GM06990 (cell line): ENCODE measurements around the gene CMTM2.

Experiments used
- DNase-seq: peaks from one replicate; pipeline ENCODE4 v3.0.0-alpha.2; 2011; ENCODE audit not compliant: insufficient read length; ENCODE audit errors: extremely low read depth
- H3K27me3 ChIP-seq: replicated peaks from 2 replicates; pipeline ENCODE4 v1.6.0; 2011; ENCODE audit warnings: low read length; ENCODE audit not compliant: control insufficient read depth, insufficient read depth
- H3K36me3 ChIP-seq: 2 replicates; pipeline ENCODE4 v1.5.1; 2011; ENCODE audit warnings: low read length; ENCODE audit not compliant: control insufficient read depth, insufficient read depth
- H3K4me3 ChIP-seq: replicated peaks from 2 replicates; pipeline ENCODE4 v1.5.1; 2011; ENCODE audit warnings: low read depth, mild to moderate bottlenecking, control low read depth, low read length
- TF ChIP-seq, protein P1 (sequence below): IDR thresholded peaks from 2 replicates; pipeline ENCODE4 v1.5.1; 2011; ENCODE audit warnings: low read length, control low read depth, mild to moderate bottlenecking, inconsistent platforms; ENCODE audit not compliant: insufficient read depth, poor library complexity, severe bottlenecking

Gene CMTM2, protein sequence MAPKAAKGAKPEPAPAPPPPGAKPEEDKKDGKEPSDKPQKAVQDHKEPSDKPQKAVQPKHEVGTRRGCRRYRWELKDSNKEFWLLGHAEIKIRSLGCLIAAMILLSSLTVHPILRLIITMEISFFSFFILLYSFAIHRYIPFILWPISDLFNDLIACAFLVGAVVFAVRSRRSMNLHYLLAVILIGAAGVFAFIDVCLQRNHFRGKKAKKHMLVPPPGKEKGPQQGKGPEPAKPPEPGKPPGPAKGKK

DNA sequence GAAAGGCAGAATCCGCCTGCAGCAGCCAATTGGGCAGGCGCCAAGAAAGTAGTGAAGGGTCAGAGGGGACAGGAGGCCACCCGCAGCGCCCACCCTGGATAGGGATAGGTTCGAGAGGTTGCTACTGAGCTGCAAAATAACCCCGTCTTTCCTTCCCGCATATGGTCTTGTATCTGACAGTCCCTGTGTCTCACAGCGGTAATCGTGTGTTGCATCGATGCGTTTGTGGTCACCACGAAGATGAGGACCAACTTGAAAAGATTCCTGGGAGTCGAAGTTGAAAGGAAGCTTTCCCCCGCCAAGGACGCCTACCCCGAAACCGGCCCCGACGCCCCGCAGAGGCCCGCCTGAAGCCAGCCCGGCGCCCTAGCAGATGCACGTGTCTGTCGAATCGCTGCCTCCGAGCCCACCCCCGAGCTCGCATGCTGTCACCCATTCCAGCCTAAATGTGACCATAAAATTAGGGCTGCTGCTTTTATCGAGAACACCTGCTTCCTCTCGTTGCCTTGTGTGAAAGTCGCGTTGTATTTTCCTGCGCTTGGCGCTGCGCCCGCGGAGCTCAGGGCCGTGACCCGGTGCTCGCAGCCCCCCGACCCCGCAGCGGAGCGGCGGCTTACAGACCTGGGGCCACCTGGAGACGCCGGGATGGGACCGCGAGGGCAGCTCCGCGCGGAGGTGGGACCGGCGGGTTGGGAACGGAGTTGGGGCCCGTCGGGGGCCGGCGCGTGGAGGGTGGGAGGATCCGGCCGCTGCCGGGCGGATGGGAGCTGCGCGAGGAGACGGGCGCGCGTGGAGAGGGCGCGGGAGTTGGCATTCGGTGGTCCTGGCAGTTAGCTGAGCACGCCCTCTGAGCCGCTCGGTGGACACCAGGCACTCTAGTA is at the start of gene CMTM2:
Gene CMTM2 (plus strand): TSS at position 813 of the 881 bp plus-strand sequence. CDS start 145 bp downstream, outside the sequence.
- TF ChIP-seq, protein P1, sequence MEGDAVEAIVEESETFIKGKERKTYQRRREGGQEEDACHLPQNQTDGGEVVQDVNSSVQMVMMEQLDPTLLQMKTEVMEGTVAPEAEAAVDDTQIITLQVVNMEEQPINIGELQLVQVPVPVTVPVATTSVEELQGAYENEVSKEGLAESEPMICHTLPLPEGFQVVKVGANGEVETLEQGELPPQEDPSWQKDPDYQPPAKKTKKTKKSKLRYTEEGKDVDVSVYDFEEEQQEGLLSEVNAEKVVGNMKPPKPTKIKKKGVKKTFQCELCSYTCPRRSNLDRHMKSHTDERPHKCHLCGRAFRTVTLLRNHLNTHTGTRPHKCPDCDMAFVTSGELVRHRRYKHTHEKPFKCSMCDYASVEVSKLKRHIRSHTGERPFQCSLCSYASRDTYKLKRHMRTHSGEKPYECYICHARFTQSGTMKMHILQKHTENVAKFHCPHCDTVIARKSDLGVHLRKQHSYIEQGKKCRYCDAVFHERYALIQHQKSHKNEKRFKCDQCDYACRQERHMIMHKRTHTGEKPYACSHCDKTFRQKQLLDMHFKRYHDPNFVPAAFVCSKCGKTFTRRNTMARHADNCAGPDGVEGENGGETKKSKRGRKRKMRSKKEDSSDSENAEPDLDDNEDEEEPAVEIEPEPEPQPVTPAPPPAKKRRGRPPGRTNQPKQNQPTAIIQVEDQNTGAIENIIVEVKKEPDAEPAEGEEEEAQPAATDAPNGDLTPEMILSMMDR = no peak
- Histone ChIP-seq H3K27me3 (no peaks in the 10 kb centered on the region; the same call in 1 of the 2 replicates), H3K36me3 (no peaks in the 10 kb centered on the region), H3K4me3 (no peak within 1 kb of the TSS)
- no peak for DNase-seq

DNA sequence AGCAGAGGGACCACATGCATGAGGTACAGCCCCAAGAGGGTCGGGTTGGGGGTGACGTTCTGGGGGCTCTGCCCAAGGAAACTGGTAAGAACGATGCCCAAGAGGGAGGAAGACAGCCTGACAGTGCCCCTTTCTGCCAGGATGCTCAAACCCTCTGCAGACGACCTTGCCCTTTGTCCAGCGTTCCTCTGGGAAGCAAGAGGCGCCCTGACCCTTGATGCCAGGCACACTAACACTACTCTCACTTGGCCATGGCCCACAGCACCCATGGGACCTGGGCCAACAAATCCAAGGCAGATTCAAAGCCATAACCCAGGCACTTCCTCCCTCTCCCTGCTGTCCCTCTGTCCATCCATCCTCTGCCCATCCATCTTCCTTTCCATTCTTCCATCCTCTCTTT is 49.8 kb upstream of the CMTM2 start:
- DNase-seq = no peak
- Histone ChIP-seq H3K27me3 (no peaks in the 10 kb centered on the region; the same call in 1 of the 2 replicates), H3K4me3 (no peak overlapping the region), H3K36me3 (no peaks in the 10 kb centered on the region; the same call in 1 of the 2 replicates)
- TF ChIP-seq, protein P1 = no peak

DNA sequence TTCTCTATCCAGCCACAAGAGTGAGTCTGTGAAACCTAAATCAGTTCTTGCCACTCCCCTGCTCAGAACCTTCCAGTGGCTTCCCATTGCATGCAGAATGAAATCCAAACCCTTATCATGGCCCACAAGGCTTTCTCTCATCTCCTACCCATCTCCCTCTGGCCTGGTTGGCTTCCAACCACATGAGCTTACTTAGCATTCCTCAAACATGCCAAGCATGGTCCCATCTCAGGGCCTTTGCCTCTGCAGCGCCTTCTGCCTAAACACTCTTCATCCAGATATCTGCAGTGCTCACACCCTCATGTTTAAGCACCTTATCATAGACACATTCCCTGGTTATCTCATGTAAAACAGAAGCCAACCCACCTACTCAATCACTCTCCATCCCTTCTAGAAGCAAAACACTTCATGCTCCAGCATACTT is 44.9 kb upstream of the CMTM2 start:
- DNase-seq = no peak
- TF ChIP-seq, protein P1 = no peak
- H3K4me3 ChIP-seq = no peak overlapping the region
- H3K27me3 ChIP-seq = no peaks in the 10 kb centered on the region; the same call in 1 of the 2 replicates
- no peaks in the 10 kb centered on the region for H3K36me3 ChIP-seq

DNA sequence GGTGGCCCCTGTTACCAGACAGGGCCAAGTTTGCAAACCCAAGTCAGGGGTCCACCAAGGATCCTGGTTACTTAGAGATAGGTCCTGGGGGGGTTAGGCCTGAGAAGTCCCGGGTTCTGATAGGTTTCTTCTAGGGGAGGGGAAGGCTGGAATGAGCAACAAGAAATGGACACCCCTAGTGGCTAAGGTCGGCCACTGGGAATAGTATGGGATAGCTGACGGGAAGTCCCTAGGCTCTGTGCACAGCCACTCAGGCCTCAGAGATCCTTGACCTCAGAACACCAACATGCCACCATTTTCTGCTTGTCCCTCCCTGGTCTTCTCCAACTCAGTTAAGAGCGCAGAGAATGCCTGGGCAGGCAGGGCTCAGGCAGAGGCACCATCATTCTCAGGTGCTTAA is 42.7 kb upstream of the CMTM2 start:
- no peak overlapping the region for H3K4me3 ChIP-seq
- H3K36me3 ChIP-seq = no peaks in the 10 kb centered on the region
- H3K27me3 ChIP-seq = no peaks in the 10 kb centered on the region
- DNase-seq = no peak
- TF ChIP-seq, protein P1 = no peak

DNA sequence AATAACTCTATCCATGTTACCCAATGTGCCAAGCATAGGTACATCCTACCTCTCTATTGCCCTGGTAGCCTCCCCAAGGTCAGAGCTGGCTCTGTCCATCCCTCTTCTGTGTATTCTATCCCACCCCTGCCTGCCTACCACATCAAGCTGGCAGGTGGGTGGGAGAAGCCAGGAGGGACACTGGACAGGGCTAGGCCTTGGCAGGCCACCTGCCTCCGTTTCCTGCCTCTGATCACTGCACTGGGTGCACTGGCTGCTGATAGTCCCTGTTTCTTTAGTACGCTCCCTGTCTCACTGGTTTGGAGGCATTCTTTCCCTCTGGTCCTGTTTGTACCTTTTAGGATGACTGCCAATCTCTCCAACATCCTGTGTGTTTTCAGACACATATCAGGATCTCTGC is 42.0 kb upstream of the CMTM2 start:
- Histone ChIP-seq H3K27me3 (no peaks in the 10 kb centered on the region), H3K4me3 (no peak overlapping the region), H3K36me3 (no peaks in the 10 kb centered on the region)
- TF ChIP-seq, protein P1 = no peak
- no peak for DNase-seq
